ELF-1 (cell line): Measurements from ENCODE around the gene FAM156A.
"Not testable (repeated sequence)": the region's sequence is repeated elsewhere in the genome, so short reads cannot be mapped to it uniquely, and the experiment has no call there.

Experiments used
- DNase-seq: peaks from one replicate; pipeline ENCODE4 v3.0.0-alpha.2; 2016; ENCODE audit warnings: low read depth, low spot score

FAM156A gene

GRCh38 chrX:52966993-52967738 lies 8.8 kb upstream of the FAM156A start:
- DNase-seq: not testable (repeated sequence)

DNA sequence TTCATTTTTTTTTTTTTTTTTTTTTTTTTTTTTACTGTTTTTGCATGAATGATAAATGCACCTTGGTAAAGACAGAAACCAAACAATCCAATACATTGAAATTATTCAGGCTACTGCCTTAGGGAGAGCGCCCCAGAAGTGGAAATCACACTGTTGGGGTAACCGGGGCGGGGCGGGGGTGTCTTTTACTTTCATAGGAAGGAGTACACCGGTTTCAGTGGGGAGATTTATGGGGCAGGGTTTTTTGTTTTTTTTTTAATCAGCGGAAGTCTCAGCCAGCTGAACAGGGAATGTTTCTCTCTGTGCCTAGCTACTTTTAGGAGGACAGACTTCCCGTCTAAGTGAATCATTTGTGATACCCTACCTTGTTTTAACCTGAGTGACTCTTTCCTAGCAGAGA lies 643 bp upstream of the FAM156A start:
- not testable (repeated sequence) for DNase-seq

DNA sequence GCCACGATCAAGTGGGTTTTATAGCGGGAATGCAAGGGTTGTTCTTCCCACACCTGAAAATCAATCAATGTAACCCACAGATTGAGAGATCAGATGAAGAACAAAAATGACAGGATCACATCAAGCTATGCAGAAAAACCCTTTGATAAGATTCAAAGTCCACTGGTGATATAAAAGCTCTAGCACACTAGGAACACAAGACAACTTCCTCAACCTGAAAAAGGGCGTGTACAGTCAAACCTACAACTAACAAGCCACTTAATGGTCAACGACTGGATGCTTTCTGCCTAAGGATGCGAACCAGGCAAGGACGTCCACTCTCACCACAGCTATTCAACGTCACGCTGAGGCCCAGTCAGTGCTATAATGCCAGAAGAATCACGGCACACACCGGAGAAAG lies 8.4 kb downstream of the FAM156A start:
- not testable (repeated sequence) for DNase-seq

GRCh38 chrX:52949325-52949724 lies 9.0 kb downstream of the FAM156A start:
- not testable (repeated sequence) for DNase-seq

DNA sequence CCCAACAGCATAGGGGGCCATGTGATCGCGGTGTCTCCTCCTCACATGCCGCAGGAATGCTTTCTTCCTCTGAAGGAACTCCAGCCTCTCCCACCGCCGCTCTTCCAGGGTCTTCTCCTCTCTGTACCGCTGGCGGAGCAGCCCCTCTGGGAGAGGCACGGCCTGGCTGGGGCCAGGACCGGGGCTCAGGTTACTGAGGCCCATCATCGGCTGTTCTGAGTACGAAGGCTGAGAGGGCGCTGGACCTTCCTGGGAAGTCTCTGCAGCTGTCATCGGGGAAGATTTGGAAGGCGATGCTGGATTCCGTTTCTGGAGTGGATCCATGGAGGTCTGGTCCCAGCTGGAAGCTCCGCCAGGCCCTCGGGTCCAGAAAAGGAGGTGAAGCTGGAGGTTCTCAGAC lies 10.1 kb downstream of the FAM156A start:
- not testable (repeated sequence) for DNase-seq

DNA sequence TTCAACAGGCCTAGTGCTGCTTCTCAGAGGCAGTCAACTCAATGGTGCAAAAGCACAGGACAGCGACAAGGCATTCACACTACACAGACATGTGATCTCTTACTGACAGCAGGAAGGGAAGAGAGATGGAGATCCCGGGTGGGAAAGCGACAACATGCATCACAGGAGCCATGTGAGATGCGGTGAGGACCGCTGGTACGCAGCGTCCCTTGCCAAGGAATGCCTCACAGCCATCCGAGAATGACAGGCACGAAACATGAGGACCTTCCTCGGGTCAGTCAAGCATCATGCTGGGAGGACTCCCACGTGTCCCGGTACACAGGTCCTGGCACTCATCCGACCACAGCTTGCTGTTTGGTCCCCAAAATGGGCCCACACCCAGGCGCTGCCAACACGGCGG lies 10.8 kb downstream of the FAM156A start:
- not testable (repeated sequence) for DNase-seq

GRCh38 chrX:52945838-52946494 lies 12.4 kb downstream of the FAM156A start:
- DNase-seq: not testable (repeated sequence)

DNA sequence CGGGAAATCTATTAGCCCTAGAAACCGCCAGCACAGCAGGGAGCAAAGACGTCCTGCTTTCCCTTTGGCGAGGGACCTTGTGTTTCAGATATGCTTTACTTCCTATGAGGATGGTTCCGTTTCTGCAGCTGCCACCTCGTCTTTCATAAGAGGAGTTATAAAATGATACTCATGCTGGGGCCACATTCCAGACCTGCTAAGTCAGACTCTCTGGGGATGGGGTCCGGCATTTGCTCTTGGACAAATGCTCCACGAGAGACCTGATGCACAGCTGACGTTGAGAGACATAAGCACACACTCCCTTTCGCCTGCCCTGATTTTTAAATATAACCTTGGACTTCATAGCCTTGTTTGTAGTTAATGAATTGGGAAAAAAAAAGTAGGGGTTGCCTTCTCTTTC lies 16.6 kb downstream of the FAM156A start:
- not testable (repeated sequence) for DNase-seq

GRCh38 chrX:52940704-52941103 lies 17.6 kb downstream of the FAM156A start:
- not testable (repeated sequence) for DNase-seq

GRCh38 chrX:52935470-52935784 lies 22.9 kb downstream of the FAM156A start:
- DNase-seq: not testable (repeated sequence)

DNA sequence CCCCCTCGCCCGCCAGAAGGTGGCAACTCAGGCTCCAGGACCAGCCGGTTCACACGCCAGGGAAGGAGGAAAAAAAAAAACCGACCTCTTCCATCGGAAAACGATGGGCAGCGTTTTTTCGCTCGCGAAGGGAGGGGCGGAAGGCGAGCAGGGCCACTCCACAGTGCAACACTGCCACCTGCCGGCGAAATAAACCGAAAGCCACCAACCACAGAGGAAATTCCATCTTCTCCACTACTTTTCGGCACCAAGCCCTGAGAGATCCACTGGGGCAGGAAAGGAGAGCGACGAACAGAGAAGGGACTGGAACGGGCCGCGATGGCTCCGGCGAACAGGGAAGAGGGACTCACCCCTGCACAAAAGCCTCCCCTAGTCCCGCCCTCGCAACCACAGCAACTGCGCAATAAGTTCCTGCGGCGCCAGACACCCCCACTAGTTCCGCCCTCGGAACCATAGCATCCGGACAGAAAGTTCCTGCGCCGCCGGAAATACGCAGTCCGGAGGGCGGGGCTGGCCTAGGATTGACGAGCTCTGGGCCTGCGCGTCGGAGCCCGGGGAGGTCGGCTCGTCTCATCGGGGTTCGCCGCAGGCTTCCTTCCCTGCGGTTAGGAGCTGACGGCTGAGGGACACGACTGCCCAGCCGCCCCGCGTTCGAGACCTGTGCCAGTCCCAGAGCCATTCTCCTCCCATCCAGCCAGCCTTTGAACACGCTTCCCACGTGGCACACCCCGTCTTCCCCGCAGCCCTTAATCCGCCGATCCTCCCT lies 23.4 kb downstream of the FAM156A start:
- peak; percentile 98 for DNase-seq

DNA sequence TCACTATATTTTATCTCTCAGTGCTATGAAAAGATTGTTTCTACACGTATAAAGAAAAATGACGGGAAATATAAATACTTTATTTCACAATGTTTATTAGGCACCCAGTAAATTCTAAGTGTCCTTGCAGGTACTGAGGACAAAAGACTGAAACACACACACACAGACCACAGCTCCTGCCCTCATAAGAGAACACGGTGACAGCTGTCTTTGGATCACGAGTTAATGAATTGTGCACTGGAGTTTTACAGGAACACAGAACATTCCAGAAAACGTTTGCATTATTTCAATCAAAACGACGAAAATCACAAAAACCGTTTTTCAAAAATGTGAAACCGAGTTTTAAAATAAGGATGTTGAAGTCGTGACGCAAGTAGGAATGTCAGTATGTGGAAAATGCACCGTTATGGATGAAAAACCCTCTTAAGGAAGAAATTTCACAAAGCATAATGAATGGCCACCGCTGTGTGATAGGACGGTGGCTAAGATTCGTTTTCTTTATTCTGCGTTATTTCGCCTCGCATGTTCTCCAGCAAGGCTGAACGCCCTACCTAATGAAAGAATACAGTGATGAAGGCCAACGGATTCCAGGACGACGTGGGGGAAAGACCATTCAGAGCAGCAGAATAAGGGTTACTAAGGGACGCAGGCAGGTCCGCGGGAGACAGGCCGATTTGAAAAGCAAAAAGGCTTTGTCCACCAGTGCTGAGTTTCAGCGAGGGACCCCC lies 24.2 kb downstream of the FAM156A start:
- DNase-seq: no peak

DNA sequence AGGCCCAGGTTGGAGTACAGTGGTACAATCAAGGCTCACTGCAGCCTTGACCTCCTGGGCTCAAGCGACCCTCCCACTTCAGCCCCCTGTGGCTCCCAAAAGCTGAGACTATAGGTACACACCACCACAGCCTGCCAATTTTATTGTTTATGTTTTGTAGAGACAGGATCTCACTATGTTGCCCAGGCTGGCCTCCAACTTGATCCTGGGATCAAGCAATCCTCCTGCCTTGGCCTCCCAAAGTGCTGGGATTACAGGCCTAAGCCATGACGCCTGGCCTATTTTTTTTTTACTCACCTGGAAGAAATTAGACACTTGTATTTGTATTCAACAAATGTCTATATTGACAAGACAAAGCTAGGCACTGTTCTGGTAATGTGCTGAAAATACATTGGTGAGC lies 25.1 kb downstream of the FAM156A start:
- no peak for DNase-seq

GRCh38 chrX:52930214-52930613 lies 28.1 kb downstream of the FAM156A start:
- not testable (repeated sequence) for DNase-seq

- no peak for DNase-seq
Measured at GRCh38 chrX:52923781-52924241, 34.5 kb downstream of the FAM156A start.

DNA sequence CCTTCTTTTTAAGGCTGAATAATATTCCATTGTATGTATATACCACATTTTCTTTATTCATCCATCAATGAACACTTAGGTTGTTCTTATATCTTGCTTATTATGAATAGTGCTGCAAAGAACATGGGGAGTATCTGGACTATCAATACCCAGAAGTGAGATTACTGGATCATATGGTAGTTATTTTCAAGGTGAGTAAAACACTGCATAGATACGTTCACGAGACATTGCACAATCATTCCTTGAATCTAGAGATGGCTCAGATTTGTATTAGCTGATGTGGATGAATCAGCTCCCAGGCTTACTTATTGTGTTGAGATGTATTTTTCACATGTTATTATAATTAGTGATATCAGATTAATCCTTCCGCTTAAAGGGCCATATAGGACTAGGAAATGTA lies 43.6 kb downstream of the FAM156A start:
- DNase-seq: not testable (repeated sequence)

- not testable (repeated sequence) for DNase-seq
Measured at GRCh38 chrX:52913681-52914080, 44.6 kb downstream of the FAM156A start.

- not testable (repeated sequence) for DNase-seq
Measured at GRCh38 chrX:52909313-52909969, 48.9 kb downstream of the FAM156A start.

GRCh38 chrX:52907900-52908299 lies 50.4 kb downstream of the FAM156A start:
- not testable (repeated sequence) for DNase-seq

DNA sequence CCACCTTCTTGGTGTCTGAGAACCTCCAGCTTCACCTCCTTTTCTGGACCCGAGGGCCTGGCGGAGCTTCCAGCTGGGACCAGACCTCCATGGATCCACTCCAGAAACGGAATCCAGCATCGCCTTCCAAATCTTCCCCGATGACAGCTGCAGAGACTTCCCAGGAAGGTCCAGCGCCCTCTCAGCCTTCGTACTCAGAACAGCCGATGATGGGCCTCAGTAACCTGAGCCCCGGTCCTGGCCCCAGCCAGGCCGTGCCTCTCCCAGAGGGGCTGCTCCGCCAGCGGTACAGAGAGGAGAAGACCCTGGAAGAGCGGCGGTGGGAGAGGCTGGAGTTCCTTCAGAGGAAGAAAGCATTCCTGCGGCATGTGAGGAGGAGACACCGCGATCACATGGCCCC lies 51.2 kb downstream of the FAM156A start:
- not testable (repeated sequence) for DNase-seq

- DNase-seq: not testable (repeated sequence)
Measured at GRCh38 chrX:52906072-52906471, 52.2 kb downstream of the FAM156A start.
